Cerebellar nuclear complex (tissue), 1 donor: ENCODE measurements around the gene SIT1.

Source experiments
- DNase-seq, 2 experiments: peaks; one replicate each; lab custom pipeline; 2025; lab: John Stamatoyannopoulos, UW

SIT1 gene

DNA sequence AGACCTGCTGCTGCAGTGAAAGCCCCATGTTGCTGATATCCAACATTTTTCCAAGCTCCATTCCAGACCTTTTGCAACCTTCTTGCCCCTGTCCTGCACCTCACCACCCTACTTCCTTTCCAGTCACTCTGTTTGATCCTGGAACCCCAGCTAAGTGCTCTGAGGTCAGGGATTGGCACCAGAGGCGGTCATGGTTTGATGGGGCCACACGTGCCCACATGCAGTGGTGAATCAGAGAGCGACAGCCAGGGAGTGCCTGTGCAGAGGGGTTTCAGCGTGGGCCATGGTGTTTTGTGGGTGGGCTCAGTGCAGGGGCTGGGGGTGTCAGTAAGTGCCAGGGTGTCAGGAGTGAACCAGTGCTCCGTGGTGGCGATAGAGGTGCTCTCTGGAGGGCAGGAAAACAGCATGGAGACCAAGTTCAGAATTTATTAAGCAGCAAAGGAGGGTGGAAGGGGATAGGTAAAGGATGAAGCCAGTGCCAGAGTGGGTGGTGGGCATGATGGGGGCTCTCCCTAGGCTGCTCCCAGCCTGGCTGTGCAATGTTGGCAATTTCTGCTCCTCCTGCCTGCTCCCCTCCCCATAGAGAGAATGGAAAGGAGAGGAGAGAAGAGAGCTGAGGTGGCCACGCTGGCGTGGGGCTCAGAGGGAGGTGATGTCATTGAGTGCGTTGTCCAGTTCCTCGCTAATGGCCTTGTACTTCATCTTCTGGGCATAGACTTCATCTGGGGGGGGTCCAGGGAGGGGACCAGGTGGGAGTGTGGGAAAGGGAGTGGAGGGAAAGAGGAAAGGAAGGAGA, 32.0 kb upstream of the SIT1 start:
- no peak for DNase-seq

- DNase-seq = no peak
Observed at GRCh38 chr9:35682051-35682450, 31.3 kb upstream of the SIT1 start.

DNA sequence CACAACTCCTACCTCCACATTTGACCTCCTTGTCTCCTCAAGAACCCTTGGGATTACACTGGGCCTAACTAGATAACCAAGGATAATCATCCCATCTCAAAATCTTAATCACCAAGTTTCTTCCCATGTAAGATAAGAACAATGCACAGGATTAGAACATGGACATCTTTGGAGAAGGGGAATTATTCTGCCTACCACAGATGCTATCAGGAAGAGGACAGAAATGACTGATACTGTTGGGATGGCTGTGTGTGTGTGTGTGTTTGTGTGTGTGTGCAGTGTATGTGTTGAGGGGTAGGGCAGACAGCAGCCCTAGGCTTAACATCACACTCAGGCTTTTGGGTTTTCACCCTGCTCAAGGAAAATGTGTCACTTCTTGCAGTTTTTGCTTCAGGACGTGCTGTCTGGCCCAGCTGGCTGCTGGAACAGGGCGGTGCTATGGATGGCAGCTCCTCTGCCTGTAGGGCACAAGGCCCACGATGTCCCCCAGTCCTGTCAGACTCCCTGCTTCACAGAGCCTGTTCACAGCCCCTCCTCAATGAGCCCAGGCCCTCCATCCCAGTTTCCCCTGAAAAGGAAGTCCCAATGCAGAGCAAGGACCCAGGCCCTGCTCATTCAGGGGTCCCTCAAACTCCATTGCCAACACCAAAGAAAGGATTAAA, 30.7 kb upstream of the SIT1 start:
- DNase-seq = no peak

- no peak for DNase-seq
Observed at GRCh38 chr9:35680331-35681105, 29.8 kb upstream of the SIT1 start.

DNA sequence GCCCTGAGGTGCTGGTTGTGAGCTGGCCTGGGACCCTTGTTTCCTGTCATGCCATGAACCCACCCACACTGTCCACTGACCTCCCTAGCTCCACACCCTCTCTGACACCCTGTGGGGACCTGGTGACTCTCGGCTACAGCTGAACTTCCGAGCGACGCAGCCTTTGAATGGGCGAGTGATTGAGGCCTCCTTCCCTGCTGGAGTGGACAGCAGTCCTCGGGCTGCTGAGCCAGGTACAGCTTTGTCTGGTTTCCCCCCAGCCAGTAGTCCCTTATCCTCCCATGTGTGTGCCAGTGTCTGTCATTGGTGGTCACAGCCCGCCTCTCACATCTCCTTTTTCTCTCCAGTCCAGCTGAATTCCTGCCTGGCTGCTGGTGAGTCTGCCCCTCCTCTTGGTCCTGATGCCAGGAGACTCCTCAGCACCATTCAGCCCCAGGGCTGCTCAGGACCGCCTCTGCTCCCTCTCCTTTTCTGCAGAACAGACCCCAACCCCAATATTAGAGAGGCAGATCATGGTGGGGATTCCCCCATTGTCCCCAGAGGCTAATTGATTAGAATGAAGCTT, 29.1 kb upstream of the SIT1 start:
- DNase-seq = no peak

GRCh38 chr9:35679091-35679490, 28.4 kb upstream of the SIT1 start:
- DNase-seq = no peak

GRCh38 chr9:35675732-35676392, 25.1 kb upstream of the SIT1 start:
- DNase-seq = no peak

DNA sequence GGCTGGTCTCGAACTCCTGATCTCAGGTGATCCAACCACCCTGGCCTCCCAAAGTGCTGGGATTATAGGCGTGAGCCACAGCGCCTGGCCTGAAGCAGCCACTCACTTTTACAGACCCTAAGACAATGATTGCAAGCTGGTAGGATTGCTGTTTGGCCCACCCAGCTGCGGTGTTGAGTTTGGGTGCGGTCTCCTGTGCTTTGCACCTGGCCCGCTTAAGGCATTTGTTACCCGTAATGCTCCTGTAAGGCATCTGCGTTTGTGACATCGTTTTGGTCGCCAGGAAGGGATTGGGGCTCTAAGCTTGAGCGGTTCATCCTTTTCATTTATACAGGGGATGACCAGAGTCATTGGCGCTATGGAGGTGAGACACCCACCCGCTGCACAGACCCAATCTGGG, 24.5 kb upstream of the SIT1 start:
- DNase-seq = no peak

- DNase-seq = no peak
Observed at GRCh38 chr9:35674025-35674361, 23.3 kb upstream of the SIT1 start.

GRCh38 chr9:35673132-35674024, 22.6 kb upstream of the SIT1 start, which contains the start of gene CA9:
Gene CA9, plus strand, starts transcription at chr9:35673928. Its CDS starts 32 bp downstream, at chr9:35673960.
- DNase-seq = peak; percentile 52 to 86

GRCh38 chr9:35669331-35670145, 18.8 kb upstream of the SIT1 start:
- DNase-seq = no peak

- no peak for DNase-seq
Observed at GRCh38 chr9:35667939-35668338, 17.2 kb upstream of the SIT1 start.

DNA sequence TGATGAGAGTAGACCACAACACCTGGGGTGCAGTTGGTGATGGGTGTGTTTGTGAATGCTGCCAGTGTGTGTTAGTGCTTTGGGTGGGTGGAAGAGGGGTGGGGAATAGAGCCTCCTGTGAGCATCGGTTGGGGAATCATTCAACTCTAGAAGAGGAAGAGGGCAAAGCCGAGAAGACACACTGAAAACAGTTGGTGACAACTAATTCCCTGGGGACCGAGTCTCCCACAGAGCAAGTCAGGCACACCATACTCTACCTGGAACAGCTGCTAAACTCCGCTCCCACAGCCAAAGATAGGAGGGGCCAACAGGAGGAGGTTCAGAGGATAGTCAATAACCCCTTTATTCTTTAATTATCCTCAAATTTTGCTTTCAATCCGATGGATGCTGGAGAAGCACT, 15.8 kb upstream of the SIT1 start:
- DNase-seq = no peak

GRCh38 chr9:35666045-35666444, 15.3 kb upstream of the SIT1 start:
- no peak for DNase-seq

DNA sequence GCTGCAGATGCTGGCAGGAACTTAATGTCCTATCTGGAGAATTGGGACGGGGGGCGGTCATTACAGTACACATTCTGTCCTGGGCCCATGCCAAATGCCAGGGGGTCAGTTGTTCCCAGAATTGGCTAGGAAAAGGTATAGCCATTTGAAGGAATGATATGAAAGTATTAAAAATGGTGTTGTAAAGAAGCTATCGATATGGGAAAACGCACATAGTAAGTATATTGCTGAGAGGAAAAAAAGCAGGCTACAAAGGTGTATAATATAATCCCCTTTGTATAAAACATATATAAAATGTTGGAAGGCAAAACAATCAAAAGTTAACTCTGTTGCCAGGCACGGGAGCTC, 14.7 kb upstream of the SIT1 start:
- DNase-seq = no peak

GRCh38 chr9:35664531-35665470, 14.1 kb upstream of the SIT1 start, which contains the start of gene ARHGEF39:
Gene ARHGEF39, minus strand, starts transcription at chr9:35665195. Its CDS starts 26 bp downstream, at chr9:35665169.
- peak in 1 of 2 experiments; percentile 38 for DNase-seq

DNA sequence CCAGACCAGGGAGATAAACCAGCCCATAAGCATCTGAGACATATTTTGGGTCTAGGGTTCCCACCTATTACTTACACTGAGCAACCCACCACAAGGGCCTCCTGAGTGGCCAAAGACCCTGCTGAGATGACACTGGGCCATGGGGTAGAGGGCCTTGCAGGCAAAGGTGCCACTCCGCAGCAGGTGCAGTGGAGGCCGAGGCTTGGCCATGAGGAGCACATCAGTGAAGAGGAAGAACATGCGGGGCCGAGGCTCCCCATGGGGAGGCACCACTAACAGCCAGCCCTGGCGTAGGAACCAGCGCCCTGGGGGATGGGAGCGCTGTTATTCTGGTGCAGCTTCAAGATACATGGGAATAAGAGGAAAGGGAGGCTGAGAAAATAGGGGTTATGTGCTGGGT, 11.7 kb upstream of the SIT1 start:
- DNase-seq = no peak

DNA sequence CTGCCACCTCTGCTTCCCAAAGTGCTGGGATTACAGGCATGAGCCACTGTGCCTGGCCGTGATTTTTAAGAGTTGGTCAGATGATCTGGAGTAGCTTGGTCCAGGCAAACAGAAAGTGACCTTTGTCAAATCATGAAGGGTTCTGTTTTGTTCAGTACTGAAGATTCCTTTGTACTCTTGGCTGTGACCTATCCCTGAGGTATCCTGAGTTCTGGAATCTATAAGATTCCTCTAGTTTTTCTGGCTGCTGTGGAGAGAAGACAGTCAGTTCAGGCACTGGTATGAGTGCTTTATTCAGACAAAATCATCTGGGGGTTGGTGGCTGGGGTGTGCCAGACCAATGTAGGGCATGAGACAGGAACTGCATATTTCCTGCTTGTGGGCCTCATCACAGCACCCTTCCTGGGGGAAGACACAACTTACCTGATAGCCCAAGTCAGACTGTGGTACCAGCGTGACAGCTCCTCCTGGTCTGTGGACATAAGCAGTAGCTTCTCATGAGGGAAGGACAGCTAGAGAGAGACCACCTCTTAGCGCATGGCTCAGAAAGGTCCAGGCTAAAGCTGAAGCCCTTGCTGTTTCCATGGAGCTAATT, 11.1 kb upstream of the SIT1 start:
- no peak for DNase-seq
